Upper lobe of left lung (tissue), 6 donors: ENCODE data around the gene STK16. TPM values are rescaled to one million over a fixed set of nuclear protein-coding genes. Genes with fewer than 3 reads are reported as not detected.

Experiments used
- small RNA-seq, 4 donors: library from RNA; depleted of rRNA; stranded (forward); fragments of <200 nt; gene quantifications; one replicate each; pipeline ENCODE3, GENCODE V24; 2016
- total RNA-seq, 6 donors: library from RNA; depleted of rRNA in 4 of 6; stranded (reverse); fragments of >200 nt in 4 of 6; gene quantifications; one replicate each; pipeline versions ENCODE4 v1.1.0 to v1.2.1, GENCODE V29; 2016 to 2021
- donor health status: DM: no; HTN: no; CAD: no; lungs with moderate emphysema.
- donor health status: DM: no; HTN: yes; CAD: no; lungs with severe emphysema.

STK16 gene
- total RNA-seq, 6 donors from 2014 or later = 12.6 to 28.3 (median 15.7) TPM

Small RNA genes within 50 kb of the gene (small RNA-seq; reads per million reads assigned to genes)
- gene MIR153-1 = 0 to 0.12 (median 0.03) reads per million in 4 donors

Other genes with a start within 250 kb of the STK16 start
- gene CFAP65, start 204.0 kb upstream of the STK16 start, total RNA-seq = 10 to 100 TPM in 3 of 6 donors, 1 to 10 TPM in 2, under 1 TPM in 1; 0.26 to 18.7 (median 10.7) TPM
- gene IHH, start 184.6 kb upstream of the STK16 start, total RNA-seq = 1 to 10 TPM in 3 of 6 donors, under 1 TPM in 1, not detected in 2; 0.80 to 4.4 (median 1.5) TPM
- gene NHEJ1, start 84.7 kb upstream of the STK16 start, total RNA-seq = 10 to 100 TPM in 5 of 6 donors, 1 to 10 TPM in 1; 7.9 to 26.2 (median 14.3) TPM
- gene SLC23A3, start 75.5 kb upstream of the STK16 start, total RNA-seq = 1 to 10 TPM in 4 of 6 donors, under 1 TPM in 2; 0.33 to 6.3 (median 2.6) TPM
- 10 to 100 TPM; 42.7 to 86.8 (median 49.4) TPM for gene CNPPD1, start 68.6 kb upstream of the STK16 start, total RNA-seq
- gene RETREG2, start 67.2 kb upstream of the STK16 start, total RNA-seq = 100 to 1,000 TPM in 1 of 6 donors, 10 to 100 TPM in 5; 46.1 to 100 (median 60.5) TPM
- gene ZFAND2B, start 38.7 kb upstream of the STK16 start, total RNA-seq = 10 to 100 TPM; 38.7 to 59.7 (median 43.3) TPM
- 10 to 100 TPM; 11.0 to 35.6 (median 21.9) TPM for gene ABCB6, start 26.5 kb upstream of the STK16 start, total RNA-seq
- gene ATG9A, start 15.8 kb upstream of the STK16 start, total RNA-seq = 10 to 100 TPM; 40.9 to 57.7 (median 49.8) TPM
- gene ANKZF1, start 15.7 kb upstream of the STK16 start, total RNA-seq = 100 to 1,000 TPM in 2 of 6 donors, 10 to 100 TPM in 4; 26.0 to 339 (median 67.2) TPM
- 10 to 100 TPM in 3 of 6 donors, 1 to 10 TPM in 3; 4.1 to 19.5 (median 11.9) TPM for gene GLB1L, start within 50 bp of the STK16 start, total RNA-seq
- gene TUBA4B, start 7.8 kb downstream of the STK16 start, total RNA-seq = 1 to 10 TPM in 5 of 6 donors, under 1 TPM in 1; 0.26 to 8.9 (median 3.1) TPM
- gene TUBA4A, start 8.4 kb downstream of the STK16 start, total RNA-seq = 10 to 100 TPM; 17.8 to 52.1 (median 40.3) TPM
- gene DNAJB2, start 33.9 kb downstream of the STK16 start, total RNA-seq = 10 to 100 TPM; 58.6 to 86.1 (median 75.5) TPM
- 1 to 10 TPM in 2 of 6 donors, under 1 TPM in 2, not detected in 2; 0.20 to 4.4 (median 0.68) TPM for gene PTPRN, start 63.9 kb downstream of the STK16 start, total RNA-seq
- not detected for gene RESP18, start 87.3 kb downstream of the STK16 start, total RNA-seq
- gene DNPEP, start 142.4 kb downstream of the STK16 start, total RNA-seq = 100 to 1,000 TPM in 1 of 6 donors, 10 to 100 TPM in 5; 31.9 to 141 (median 75.1) TPM
- 100 to 1,000 TPM in 2 of 6 donors, 10 to 100 TPM in 4; 39.7 to 299 (median 70.8) TPM for gene DES, start 172.9 kb downstream of the STK16 start, total RNA-seq
- 1 to 10 TPM; 2.3 to 8.9 (median 4.9) TPM for gene SPEG, start 189.4 kb downstream of the STK16 start, total RNA-seq